RPMI8226 (cell line): Measurements from ENCODE around the gene SLC4A7.
"Not testable (repeated sequence)": the region's sequence is repeated elsewhere in the genome, so short reads cannot be mapped to it uniquely, and the experiment has no call there.

Experiments used
- DNase-seq: peaks from one replicate; pipeline ENCODE4 v3.0.0-alpha.2; 2015

The SLC4A7 gene

DNA sequence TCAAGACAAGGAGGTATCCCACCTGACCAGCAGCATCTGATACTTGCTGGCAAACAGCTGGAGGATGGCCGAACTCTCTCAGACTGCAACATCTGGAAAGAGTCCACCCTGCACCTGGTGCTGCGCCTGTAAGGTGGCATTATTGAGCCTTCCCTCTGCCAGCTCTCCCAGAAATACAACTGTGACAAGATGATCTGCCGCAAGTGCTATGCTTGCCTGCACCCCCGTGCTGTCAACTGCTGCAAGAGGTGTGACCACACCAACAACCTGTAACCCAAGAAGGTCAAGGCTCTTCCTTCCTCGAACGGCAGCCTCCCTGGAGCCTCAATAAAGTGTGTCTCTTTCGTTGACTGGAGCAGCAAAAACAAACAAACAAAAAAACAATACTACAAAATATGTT, 2.2 kb upstream of the SLC4A7 start:
- no peak for DNase-seq

DNA sequence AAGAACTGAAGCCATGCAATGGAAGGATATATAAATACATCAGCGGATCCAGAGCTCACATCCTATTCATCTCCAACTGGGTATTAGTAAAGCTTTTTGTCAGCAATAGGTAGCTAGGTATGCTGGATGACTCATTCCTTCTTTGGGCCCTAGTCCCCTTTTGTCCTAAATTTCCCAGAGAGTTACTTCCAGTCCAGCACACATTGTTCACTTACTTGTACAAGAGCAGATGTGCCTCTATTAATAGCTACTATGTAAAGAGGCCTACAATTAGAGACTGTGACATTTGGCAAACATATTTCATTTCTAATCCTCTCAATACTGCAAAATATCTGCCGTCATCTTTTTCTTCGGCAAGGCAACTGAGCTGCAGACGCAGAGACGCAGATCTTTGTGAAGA, 1.7 kb upstream of the SLC4A7 start:
- no peak for DNase-seq

GRCh38 chr3:27483117-27484014, 818 bp downstream of the SLC4A7 start:
- DNase-seq: peak; percentile 55

DNA sequence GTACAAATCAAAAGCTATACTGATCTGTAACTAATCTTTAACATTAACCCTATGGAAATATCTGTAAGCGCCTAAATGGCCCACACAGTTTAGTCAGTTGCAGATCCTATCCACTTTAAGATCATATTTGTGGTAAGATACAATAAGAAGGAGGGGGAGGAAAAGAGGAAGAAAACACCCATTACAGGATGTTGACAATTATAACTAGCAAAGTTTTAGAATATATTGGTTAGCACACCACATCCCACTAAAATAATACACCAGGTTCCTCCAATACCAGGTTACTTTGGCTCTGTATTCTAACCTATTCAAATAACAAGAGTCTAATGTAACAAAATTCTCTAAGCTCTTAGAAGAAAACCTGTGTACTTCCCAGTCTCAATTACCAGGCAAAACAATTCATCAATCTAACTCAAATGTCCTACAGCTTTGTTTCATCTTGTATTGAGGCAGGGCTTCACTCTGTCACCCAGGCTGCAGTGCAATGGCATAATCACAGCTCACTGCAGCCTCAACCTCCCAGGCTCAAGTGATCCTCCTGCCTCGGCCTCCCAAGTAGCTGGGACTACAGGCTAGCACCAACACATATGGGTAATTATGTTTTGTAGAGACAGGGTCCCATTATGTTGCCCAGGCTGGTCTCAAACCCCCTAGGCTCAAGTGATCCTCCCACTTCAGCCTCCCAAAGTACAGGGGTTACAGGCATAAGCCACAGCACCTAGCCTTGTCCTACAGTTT, 4.2 kb downstream of the SLC4A7 start:
- DNase-seq: no peak

GRCh38 chr3:27471923-27472550, 12.1 kb downstream of the SLC4A7 start:
- no peak for DNase-seq

GRCh38 chr3:27468283-27468886, 15.8 kb downstream of the SLC4A7 start:
- no peak for DNase-seq

GRCh38 chr3:27467545-27467944, 16.6 kb downstream of the SLC4A7 start:
- DNase-seq: peak; percentile 33

GRCh38 chr3:27464646-27465045, 19.5 kb downstream of the SLC4A7 start:
- DNase-seq: no peak

GRCh38 chr3:27462228-27462627, 22.0 kb downstream of the SLC4A7 start:
- no peak for DNase-seq

DNA sequence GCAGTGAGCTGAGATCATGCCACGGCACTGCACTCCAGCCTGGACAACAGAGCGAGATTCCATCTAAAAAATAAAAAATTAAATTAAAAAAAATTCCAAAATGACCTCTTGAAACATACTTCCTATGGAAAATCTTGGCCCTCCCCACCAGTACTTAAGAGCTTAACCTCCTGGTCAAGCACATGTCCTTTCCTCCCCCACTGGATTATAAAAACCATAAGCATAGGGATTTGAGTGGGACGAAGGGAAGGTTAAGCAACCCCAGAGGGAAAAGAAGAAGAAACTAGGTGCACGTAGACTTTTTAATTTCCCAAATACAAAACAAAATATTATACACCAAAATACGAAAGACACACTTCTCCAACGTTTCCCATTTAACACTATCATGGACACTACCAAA, 25.3 kb downstream of the SLC4A7 start:
- no peak for DNase-seq

GRCh38 chr3:27456554-27456953, 27.6 kb downstream of the SLC4A7 start:
- no peak for DNase-seq

- no peak for DNase-seq
Observed at GRCh38 chr3:27454914-27455313, 29.3 kb downstream of the SLC4A7 start.

DNA sequence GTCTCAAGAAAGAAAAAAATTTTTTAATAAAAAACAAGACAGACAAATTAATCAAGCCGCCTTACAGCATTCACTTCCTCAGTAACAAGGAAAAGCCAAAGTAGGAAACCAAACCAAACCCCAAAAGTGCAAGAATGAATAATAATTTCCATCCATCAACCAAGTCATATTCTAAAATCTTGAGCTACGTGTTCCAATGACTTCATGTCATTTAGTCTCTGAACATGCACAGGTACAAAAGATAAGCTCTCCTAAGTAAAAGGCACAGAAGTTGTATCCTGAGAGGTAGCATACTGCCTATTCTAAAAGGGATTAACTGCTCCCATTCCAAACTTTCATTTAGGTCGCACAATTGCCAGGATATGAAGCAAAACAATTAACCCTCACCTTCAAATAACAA, 29.7 kb downstream of the SLC4A7 start:
- no peak for DNase-seq

DNA sequence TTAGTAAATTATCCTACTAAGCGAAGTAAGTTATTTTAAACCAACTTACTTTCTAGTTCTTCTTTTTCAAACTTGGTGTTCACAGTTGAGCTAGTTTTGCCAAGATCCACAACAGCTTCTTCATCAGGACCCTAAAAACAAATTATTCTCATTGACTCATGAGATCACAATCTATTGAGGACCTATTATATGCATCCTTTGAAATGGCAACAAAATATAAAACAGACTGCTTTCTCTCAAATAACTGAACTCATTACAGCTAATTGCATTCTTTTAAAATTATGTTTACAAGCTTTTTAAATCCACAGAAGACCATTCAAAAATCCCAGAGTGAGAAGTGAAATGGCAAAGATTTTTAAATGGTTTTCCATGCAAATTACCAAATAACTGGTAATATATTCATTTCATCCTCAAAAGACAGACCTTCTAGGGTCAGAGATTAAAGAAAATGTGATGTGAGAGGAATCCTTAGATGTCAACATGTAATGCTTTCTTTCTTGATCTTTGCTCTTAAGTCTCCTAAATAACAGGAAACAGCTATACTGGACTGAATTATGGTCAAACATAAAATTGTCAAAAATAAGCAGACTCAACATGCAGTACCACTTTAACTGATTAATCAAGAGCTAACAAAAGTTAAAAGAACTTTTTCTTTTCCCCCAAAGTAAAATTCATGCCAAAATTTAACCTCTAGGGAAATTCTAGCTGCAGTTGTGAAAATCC, 31.7 kb downstream of the SLC4A7 start:
- DNase-seq: no peak

GRCh38 chr3:27451842-27452241, 32.3 kb downstream of the SLC4A7 start:
- DNase-seq: no peak

DNA sequence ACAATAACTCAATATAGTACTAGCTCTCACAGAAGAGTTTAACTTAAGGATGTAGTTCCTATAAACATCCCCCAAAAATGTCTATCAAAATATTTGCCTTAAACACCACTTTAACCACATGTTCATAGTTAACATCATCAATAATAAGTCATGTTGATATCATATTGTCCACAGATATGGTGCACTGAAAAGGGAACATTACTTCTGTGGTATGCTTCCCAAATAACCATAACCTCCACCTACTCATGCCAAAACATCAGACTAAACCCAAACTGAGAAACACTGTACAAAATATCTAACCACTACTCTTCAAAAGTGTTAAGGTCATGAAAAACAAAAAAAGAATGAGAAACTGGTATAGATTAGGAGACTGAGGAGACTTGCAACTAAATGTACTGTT, 32.9 kb downstream of the SLC4A7 start:
- no peak for DNase-seq

DNA sequence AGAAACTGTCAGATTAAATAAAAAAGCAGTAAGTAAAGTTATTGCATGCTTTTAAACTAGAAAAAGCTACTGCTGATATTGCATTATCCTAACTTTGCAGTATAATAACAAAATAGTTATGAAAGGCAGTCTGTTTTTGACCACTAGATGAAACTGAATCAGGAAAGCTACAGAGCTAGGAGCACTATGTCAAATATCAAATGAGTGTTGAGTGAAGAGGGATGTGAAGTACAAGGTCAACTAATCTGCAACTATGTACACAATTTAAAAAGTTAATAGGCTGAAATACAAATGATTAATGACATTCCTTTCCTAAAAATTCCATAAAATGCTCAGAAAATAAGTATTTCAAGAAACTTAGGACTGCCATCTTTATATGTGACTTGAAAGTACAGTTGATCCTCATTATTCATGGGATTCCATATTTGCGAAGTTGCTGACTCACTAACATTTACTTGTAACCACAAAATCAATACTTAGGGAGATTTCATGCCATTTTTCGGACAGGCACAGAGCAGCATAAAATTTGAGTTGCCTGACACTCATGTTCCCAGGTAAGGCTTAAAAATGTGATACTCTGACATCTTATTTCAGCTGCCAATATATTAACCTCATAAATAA, 34.5 kb downstream of the SLC4A7 start:
- DNase-seq: no peak

DNA sequence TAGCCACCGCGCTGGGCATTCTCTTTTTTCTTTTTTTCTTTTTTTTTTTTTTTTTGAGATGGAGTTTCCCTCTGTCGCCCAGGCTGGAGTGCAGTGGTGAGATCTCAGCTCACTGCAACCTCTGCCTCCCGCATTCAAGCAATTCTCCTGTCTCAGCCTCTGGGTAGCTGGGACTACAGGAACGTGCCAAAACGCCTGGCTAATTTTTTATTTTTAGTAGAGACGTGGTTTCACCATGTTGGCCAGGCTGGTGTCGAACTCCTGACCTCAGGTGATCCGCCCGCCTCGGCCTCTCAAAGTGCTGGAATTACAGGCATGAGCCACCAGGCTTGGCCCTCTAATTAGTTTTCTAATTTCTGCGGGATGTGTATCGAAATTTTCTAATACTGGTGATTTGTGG, 41.2 kb downstream of the SLC4A7 start:
- DNase-seq: not testable (repeated sequence)

- not testable (repeated sequence) for DNase-seq
Observed at GRCh38 chr3:27438352-27438751, 45.8 kb downstream of the SLC4A7 start.

GRCh38 chr3:27431116-27431515, 53.1 kb downstream of the SLC4A7 start:
- DNase-seq: no peak

DNA sequence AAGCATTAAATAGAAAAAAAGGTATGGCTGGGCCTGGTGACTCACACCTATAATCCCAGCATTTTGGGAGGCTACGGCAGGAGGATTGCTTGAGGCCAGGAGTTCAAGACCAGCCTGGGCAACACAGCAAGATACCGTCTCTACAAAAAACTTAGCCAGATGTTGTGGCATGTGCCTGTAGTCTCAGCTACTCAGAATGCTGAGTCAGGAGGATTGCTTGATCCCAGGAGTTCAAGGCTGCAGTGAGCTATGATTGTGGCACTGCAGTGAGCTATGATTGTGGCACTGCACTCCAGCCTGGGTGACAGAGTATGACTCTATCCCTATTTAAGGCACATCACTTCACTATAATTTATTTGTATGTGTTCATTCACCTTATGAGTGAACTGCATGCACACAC, 54.3 kb downstream of the SLC4A7 start:
- DNase-seq: no peak

GRCh38 chr3:27428446-27428845, 55.7 kb downstream of the SLC4A7 start:
- no peak for DNase-seq
